ENCODE measurements around the gene RIN1.
"Not testable (repeated sequence)": the region's sequence is repeated elsewhere in the genome, so short reads cannot be mapped to it uniquely, and the experiment has no call there.

Gene RIN1

DNA sequence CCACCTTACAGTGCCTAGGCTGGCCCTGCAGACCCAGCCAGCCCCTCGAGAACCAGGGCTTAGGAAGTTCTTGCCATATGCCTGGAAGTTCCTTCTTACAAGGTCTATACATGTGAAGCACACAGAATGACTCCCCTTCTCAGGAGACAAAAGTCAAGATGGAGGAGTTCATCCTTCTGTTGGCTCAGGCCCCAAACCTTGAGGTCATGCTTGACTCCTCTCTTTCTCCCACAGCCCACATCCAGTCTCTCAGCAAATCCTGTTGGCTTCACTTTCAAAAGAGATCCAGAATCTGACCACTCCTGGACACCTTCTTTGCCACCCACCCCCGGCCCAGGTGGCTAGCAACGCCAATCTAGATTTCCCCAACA lies 17.6 kb downstream of the RIN1 start:
- no peak for DNase-seq

GRCh38 chr11:66317723-66318599 lies 18.3 kb downstream of the RIN1 start:
- peak; percentile 32 to 49 for DNase-seq

- DNase-seq: no peak
Measured at GRCh38 chr11:66317322-66317722, 18.9 kb downstream of the RIN1 start.

DNA sequence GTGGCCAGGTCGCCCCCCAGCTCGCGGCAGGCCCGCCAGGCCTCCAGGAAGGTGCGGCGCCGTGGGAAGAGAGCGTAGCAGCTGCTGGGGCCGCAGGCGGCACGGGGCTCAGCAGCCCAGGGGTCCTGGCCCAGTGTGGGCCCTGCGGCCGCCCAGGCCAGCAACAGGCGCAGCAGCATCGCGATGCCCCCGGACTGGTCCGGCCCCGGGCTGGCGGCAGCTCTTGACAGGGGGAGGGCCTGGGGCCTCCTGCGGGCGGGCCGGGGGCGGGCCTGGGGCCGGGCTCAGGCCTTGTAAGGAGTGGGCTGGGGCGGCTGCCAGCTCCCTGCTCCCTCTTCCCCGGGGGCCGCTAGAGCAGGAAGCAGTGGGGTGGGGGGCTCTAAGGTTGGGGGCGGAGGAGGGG lies 19.4 kb downstream of the RIN1 start, which contains the start of gene CD248:
Gene CD248, minus strand, starts transcription at position 196 of the 403 bp plus-strand sequence. Its CDS starts 17 bp downstream, at position 179.
- no peak for DNase-seq

DNA sequence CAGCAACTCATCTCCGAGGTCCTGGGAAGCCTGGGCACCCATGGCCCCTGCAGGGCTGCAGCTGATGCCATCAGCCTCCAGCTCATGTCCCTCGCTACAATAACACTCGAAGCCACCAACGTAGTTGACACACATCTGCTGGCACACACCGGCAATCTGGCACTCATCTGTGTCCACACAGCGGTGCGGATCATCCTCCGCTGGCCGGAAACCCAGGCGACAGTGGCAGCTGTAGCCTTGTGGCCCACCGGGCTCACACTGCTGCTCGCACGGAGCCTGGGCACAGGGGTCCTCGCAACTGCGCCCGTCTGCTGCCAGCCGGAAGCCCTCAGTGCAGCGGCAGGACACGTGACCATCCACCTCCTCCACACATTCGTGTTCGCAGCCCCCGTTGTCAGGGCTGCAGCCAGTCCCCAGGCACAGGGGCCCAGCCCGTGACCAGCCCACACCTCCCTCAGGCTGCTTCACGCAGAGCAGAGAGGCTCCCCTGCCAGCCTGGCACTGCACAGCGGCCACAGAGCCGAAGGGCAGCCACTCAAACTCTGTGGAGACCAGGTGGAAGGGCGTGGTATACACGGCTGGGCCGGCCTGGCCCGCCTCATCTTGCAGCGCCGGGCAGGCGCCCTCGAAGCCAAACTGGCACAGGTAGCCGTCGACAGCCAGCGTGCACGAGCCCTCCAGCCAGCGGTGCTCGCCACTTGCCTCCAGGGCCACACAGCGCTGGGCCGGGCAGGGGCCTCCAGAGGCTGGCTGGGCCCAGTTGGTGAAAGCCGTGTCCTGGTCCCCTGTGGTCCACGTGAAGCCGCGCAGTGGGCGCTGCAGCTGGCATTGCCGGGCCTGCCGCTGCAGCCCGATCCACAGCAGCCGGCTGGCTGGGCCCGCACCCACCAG lies 20.1 kb downstream of the RIN1 start:
- peak; percentile 70 to 79 for DNase-seq

DNA sequence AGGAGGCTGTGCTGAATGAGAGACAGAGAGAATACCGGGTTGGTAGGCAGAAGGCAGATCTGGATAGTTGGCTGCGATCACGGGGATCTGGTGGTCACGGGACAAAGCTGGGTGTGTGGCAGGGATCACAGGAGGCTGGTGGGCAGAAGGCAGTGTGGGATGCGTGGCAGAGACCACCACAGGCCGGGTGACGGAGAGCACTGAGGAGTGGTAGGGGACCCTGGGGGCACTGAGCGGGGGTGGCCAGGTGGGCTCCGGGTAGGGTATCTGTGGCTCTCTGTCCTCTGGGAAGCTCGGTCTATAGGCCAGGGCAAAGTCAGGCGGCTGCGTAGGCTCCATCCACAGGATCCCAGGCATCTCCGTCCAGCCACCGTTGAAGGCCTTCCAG lies 20.7 kb downstream of the RIN1 start:
- DNase-seq: no peak

GRCh38 chr11:66314561-66315497 lies 21.4 kb downstream of the RIN1 start:
- no peak for DNase-seq

DNA sequence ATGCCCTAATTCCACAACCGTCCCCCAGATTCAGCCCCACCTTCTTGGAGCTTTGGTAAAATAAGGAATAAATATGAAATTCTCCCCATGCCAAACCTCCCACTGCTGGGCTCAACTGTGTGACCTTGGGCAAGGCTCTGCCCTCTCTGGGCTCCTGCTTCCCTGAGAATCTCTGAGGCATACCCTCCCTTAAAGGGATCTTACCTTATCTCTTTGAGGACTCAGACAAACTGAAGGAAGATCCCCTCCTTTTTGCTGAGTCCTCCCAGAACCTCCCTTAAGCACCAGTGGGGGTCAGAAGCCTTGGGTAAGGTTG lies 22.1 kb downstream of the RIN1 start:
- DNase-seq: no peak

GRCh38 chr11:66313321-66314185 lies 22.7 kb downstream of the RIN1 start:
- no peak for DNase-seq

DNA sequence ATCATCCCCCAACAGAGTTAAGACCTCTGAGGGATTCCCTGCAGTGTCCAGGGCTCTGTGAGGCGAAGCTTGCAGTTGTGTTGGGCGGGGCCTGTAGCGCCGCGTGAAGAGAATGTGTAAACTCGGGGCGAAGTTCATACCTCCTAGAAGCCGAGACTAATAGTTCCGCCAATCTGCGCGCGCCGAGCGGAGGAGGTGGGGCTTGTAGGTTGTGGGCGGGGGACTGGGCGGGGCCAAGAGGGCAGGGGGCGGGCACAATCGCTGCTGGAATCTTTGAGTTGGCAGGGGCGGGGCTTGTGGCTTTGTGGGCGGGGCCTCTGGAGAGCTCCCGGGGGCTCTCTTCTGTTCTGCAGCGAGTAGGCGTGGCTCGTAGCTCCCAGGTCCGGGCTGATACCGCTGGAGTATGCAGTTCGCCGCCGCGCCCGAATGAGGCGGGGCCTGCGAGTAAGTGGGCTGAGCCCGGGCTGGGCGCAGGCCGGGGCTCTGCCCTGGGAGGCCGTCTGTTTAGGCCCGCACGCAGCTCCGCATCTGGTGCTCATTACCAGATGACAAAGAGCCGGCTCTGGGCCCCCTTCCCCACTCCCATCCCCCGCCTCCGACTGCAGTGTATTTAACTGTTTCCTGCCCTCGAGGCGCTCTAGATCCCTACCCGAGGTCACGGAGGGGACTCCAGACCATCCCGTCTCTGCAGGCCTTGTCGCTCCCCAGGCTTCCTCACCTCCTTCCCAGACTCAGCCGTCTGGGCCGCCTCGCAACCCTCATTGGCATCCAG lies 23.5 kb downstream of the RIN1 start:
- DNase-seq: peak; percentile 97 to 99

GRCh38 chr11:66311965-66312548 lies 24.2 kb downstream of the RIN1 start:
- peak; percentile 95 to 96 for DNase-seq

DNA sequence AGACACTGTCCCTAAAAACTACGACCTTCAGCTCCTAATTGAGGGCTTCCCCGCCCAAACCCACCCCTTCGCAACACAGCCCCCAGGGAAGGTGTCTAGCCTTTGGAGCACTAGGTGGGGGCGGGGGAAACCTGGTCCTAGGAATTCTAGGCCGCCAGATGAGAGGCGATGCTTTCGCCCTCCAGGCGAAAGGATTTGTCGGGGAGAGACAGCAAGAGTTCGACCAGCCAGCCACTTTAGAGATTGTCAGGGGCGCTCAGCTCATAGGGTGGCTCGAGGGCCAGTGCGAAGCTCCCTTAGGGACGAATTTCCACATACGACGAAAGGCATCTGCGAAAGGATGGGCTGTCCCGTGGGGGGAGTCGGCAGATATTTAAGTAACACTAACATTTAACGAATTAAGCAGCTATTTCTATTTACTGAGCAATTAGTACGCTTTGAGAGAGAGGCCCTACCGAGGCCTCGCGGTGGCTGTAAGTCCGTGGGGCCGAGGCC lies 24.7 kb downstream of the RIN1 start:
- peak in 1 of 2 experiments; percentile 68 for DNase-seq

- not testable (repeated sequence) for DNase-seq
Measured at GRCh38 chr11:66310803-66311440, 25.3 kb downstream of the RIN1 start.

- DNase-seq: no peak
Measured at GRCh38 chr11:66310324-66310723, 25.9 kb downstream of the RIN1 start.

GRCh38 chr11:66309475-66309874 lies 26.8 kb downstream of the RIN1 start:
- no peak for DNase-seq

GRCh38 chr11:66302656-66303055 lies 33.6 kb downstream of the RIN1 start:
- no peak for DNase-seq

DNA sequence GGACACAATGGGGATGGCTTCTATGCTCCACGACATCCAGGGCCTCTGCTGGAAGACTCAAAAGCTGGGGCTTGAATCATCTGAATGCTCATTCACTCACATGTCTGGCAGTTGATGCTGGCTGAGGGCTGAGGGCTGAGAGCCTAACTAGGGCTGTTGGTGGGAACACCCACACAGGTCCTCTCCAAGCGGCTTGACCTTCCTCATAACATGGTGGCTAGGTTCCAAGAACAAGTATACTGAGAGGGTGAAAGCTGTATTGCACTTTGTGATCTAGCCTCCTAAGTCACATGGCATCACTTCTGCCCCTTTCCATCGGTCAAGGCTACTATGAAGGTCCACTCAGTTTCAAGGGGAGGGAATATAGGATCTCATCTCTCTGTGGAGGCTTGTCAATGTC lies 37.0 kb downstream of the RIN1 start:
- DNase-seq: no peak

GRCh38 chr11:66297610-66298009 lies 38.6 kb downstream of the RIN1 start:
- no peak for DNase-seq

All from SHP77 (cell line).